NCI-H2196 treated with DMSO at 0.1 percent for 48 hours (cell line): ENCODE results near the gene TUBA3E.
"Not testable (repeated sequence)": the region's sequence is repeated elsewhere in the genome, so short reads cannot be mapped to it uniquely, and the experiment has no call there.

Experiments used
- DNase-seq: peaks from one replicate; lab custom pipeline; 2025; ENCODE audit not compliant: unreplicated experiment; lab: John Stamatoyannopoulos, UW

TUBA3E gene

GRCh38 chr2:130165293-130166016 lies 32.8 kb downstream of the TUBA3E start:
- DNase-seq, result no peak

GRCh38 chr2:130162968-130163367 lies 35.3 kb downstream of the TUBA3E start:
- no peak for DNase-seq

- not testable (repeated sequence) for DNase-seq
These were observed 35.8 kb downstream of the TUBA3E start for GRCh38 chr2:130162486-130162885.

GRCh38 chr2:130160838-130161705 lies 37.2 kb downstream of the TUBA3E start:
- not testable (repeated sequence) for DNase-seq

GRCh38 chr2:130160131-130160530 lies 38.1 kb downstream of the TUBA3E start:
- DNase-seq, result no peak

GRCh38 chr2:130159376-130159775 lies 38.9 kb downstream of the TUBA3E start:
- not testable (repeated sequence) for DNase-seq

- no peak for DNase-seq
These were observed 39.6 kb downstream of the TUBA3E start for GRCh38 chr2:130158631-130159030.

GRCh38 chr2:130157825-130158514 lies 40.3 kb downstream of the TUBA3E start:
- not testable (repeated sequence) for DNase-seq

GRCh38 chr2:130157354-130157753 lies 40.9 kb downstream of the TUBA3E start:
- DNase-seq, result peak; percentile 53

- DNase-seq, result no peak
These were observed 41.6 kb downstream of the TUBA3E start for GRCh38 chr2:130156624-130157004.

- DNase-seq, result peak; percentile 63
These were observed 42.1 kb downstream of the TUBA3E start for GRCh38 chr2:130155956-130156623.

GRCh38 chr2:130154773-130155765 lies 43.2 kb downstream of the TUBA3E start:
- DNase-seq, result no peak

- not testable (repeated sequence) for DNase-seq
These were observed 43.8 kb downstream of the TUBA3E start for GRCh38 chr2:130154423-130154770.

- not testable (repeated sequence) for DNase-seq
These were observed 44.4 kb downstream of the TUBA3E start for GRCh38 chr2:130153721-130154422.

- DNase-seq, result no peak
These were observed 45.2 kb downstream of the TUBA3E start for GRCh38 chr2:130152816-130153595.

- DNase-seq, result not testable (repeated sequence)
These were observed 46.0 kb downstream of the TUBA3E start for GRCh38 chr2:130152136-130152815.

- not testable (repeated sequence) for DNase-seq
These were observed 47.1 kb downstream of the TUBA3E start for GRCh38 chr2:130151145-130151512.
